HG03442 (cell line): ENCODE measurements around the gene SPOCK1.

Experiments
- ATAC-seq: cut with Tn5 transposase; IDR thresholded peaks from one replicate; pipeline ENCODE4 v1.9.1; 2021; ENCODE audit warnings: mild to moderate bottlenecking, moderate library complexity; ENCODE audit not compliant: unreplicated experiment

SPOCK1 gene

DNA sequence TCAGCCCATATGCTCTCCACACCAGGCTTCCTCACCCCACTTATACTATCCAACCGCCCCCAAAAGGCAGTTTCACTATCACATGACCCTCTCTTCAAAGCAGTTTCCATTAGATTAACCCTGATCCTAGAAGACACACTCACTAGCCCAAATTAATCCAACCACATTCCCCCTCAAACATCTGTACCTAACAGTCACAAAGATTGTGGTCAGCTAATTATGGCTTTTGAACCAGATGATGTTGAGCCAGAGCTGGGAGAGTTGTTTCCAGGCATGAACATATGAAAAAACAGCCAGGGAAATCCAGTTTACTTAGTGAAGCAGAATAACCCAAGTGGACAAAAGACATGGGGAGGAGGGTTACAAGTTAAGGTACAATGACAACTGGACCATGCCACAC lies 131.2 kb downstream of the SPOCK1 start:
- ATAC-seq = no peak

DNA sequence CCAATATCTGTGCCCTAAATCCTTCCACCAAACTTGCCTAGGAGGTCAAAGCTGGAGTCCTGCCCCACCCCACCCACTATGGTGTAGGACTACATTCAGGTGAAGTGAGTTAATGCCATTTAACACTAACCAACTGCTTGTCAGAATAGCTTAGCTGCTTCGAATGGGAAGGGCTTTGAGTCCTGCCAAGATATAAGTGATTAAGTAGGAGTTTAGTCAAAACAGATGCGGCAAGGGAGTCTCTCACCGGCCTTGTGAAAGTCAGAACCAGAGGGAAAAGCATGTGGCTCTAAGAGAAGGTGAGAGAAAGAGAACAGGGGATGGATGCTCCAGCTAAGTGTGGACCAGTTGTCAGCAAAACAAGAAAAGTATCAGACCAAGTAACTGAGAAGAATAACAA lies 132.6 kb downstream of the SPOCK1 start:
- ATAC-seq = no peak

DNA sequence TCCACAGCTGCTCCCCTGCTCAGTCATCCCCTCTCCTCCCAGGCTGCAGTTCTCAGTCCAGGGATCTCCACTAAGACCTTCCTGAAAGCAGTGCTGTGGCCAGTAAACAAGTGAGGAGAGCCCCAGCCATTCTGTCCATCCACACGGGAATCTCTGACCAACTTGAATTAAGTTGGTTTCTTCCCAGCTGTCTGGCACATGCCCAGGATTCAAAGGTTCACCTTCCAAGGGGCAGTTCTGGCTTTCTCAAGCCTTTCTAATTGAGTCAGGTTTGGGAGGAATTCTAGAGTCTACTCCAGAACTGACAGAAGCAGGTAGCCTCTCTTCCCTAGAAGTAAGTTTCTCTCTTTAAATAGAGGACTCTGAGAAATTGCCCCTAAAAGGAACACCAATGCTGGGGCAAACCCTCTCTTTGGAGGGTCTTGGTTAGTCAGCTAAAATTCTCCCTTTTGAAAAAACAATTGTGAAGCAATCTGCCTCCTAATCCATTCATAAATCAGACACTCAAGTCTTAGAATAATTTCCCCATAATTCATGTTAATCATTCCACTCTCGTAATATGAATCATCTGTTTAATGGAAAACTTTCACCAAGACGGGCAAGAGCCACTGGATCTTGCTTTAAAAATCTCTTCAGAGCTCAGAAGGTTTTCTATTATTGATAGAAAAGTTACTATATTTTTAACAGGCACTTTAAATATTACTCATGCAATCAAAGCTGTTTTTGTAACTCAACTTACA lies 133.8 kb downstream of the SPOCK1 start:
- no peak for ATAC-seq

DNA sequence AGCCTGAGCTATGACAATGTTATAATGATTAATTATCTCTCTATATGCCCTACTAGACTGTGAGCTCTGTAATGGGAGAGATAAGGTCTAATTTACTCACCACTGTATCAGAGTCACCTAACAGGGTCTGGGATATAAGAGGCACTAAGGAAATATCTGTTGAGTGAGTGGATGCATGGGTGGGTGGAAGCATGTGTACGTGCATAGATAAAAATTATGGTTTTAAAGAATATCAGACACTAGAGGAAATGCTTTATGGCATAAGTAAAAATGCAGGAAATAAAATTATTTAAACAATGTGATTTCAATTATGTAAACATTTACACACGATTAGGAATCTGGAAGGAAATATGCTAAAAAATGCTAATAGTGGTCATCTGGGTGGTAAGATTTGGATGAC lies 137.8 kb downstream of the SPOCK1 start:
- no peak for ATAC-seq

DNA sequence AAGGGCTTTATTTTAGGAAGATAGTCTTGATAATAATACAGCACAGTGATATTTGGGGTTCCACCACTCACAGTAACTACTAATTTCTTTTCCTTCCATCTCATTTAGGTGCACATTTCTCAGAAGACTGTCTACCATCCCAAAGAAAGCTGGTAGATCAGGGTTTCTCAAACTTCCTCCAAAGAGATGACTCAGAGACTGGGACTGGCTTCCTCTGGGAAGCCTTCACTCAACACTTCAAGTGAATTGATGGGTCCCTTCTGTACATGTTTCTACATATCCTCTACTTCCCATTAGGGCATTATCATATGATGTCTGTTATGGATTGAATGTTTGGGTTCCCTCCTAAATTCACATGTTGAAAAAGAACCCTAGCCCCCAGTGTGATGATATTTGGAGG lies 138.5 kb downstream of the SPOCK1 start:
- no peak for ATAC-seq

DNA sequence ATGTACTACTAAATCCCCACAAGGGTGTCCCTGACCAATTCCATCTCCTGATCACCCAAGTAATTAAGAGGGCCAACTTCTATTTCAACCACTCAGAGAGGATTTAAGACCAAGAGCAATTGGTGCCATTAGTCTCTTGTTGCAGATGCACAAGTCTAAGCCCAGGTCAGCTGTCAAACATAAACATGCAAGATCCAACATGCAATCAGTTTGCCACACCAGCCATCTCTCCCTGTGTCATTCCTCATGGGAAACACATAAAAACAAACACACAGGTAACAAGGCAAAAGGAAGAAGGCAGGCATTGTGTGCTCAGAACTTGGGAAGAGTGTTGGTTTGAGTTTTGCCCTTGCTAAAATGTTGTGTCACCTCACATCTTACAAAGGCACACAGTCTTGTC lies 139.2 kb downstream of the SPOCK1 start:
- ATAC-seq = no peak

DNA sequence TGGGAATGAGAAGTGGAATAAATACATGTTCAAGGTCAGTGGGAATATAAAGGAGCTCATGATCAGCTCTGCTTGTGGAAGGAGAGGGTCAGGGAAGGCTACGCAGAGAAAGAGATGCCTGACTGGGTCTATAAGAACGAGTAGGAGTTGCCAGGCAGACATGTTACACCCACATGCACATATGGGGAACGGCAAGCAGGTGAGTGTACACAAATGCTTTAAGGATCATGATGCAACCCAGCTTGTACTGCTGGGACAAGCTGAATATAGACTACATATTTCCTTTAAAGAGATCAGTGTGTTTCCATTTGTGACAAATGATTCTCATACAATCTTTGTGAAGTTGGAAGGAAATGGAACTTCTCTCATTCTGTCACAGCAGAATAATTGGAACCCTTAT lies 141.7 kb downstream of the SPOCK1 start:
- no peak for ATAC-seq

DNA sequence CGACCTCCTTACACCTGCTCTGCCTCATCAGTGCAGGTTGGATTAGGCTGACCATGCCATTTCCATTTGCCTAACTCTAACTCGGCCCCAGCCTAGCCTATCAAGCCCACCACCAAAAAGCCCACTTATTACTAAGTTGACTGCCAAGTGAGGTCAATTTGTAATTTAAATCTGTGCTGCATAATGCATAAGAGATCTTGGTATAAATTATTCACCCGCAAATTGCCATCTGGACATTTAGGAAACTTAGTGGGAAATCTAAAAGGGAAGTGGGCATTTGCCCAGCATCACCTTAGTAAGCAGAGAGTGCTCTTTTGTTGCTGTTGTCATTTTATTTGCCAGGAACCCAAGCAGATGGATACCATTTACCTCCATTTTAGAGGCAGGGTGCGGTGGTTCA lies 143.0 kb downstream of the SPOCK1 start:
- ATAC-seq = no peak

DNA sequence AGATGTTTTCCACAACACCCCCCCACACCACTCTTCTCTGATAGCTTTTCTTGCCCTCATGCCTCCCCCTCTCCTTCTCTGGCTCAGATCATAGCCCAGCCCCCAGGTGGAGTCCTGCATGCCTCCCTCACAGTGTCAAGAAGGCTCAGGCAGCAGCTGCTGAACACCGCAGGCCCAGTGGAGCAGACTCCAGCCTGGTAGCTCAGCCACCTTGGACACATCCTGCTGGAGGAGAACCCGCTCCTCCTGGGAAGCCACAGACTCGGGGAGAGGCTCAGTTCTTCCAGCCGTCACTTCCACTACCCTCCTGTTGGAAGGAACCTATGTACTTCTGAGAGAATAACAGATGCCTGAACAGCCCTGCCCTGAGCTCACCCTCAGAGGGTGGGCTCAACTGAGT lies 143.4 kb downstream of the SPOCK1 start:
- no peak for ATAC-seq

DNA sequence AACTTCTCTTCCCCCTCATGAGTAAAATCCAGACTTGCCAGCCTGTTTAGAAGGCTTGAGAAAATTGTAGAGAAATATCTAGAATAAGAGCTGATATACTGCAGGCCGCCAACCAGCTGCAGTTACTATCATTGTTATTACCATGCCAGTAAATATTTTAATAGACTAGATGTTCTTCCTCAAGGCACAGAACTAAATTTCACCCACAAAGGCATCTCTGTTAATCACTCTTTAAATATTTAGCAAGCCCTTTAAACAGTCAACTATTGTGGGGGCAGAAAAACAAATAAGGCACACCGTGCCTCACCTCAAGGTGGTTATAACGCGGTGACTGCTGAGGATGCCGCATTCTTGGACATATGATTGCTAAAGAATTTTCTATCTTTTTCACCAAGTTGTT lies 147.0 kb downstream of the SPOCK1 start:
- no peak for ATAC-seq

DNA sequence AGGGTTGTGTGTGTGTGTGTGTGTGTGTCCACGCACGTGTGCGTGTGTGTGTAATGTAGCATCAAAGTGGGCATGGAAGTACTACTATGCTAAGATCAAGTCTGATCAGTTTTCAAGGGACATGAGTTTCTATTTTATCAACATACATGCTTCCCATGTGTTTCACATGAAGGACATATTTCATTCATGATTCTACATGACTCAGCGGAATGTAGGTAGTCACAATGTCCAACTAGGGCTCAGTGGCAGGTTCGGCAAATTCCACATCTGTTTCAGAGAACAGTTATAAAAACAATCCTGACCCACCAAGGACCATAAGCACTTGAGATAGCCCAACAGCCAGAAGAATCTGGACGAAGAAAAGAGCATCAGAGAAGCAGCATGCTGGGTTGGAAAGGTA lies 148.3 kb downstream of the SPOCK1 start:
- ATAC-seq = no peak

DNA sequence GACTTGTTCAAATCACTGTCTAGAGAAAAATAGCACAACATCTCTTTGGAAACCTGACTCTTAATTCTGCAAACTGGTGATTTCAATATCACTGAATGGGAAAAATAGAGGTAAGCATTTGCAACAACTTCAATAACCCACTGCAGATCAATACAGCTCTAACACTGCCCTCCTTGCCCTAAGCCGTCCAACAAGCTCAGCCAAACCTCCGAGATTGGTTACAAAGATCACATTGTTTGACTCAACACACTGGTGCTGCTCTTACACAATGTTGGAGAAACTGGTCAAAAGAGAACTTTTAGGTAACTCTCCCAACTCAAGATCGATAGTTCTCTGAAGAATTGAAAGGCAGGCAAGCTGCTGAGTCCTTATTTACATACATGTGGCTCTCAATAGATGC lies 150.4 kb downstream of the SPOCK1 start:
- ATAC-seq = no peak

DNA sequence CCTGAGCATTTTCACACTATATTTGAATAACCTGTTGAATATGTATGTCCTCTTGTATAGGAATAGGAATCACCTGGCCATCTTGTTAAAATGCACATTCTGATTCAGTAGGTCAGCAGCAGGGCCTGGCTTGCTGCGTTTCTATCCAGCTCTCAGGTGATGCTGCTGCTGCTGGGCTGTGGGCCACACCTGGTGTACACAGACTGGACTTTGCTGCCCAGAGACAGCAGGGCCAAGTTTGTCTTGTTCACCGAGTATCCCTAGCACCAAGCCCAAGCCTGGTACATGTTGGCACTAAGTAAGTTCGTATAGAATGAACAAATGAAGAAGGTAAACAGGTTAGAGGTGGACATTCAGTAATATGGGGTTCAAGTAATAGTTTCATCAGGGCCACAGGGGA lies 151.3 kb downstream of the SPOCK1 start:
- ATAC-seq = no peak

DNA sequence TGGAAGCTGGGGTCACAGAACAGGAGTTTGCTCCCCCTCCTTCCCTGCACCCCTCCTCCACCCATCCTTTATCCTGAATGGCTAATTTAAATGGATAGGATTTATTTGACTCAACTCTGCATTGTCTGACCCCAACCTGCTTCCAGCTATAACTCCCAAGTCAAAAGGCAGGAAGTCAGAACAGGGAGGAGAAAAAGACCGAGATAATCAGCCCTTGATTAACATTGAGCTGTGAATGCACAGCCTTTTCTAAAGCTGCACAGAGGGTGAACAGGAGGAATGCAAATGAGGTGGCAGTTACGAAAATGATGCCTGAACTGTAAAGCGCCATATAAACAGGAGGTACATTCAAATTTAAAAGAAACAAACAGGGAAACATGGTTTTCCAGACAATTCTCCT lies 152.8 kb downstream of the SPOCK1 start:
- no peak for ATAC-seq

DNA sequence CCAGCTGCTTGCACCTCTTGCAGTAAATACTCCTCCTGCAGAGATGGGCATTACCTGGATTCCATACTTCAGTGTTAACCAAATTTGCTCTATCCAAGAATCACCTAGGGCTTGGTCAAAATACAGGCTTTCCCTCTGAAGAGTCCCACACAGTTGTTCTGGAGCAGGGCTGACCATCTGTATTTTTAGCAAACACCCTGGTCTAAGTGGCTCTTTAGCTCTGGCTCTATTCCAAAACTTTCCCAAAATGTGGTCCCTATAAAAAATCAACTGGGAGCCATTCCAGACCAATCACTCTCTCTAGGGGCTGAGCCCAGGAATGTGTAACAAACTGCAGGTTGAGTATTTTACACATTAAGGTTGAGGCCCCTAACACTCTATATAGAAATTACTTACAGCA lies 153.7 kb downstream of the SPOCK1 start:
- ATAC-seq = no peak

DNA sequence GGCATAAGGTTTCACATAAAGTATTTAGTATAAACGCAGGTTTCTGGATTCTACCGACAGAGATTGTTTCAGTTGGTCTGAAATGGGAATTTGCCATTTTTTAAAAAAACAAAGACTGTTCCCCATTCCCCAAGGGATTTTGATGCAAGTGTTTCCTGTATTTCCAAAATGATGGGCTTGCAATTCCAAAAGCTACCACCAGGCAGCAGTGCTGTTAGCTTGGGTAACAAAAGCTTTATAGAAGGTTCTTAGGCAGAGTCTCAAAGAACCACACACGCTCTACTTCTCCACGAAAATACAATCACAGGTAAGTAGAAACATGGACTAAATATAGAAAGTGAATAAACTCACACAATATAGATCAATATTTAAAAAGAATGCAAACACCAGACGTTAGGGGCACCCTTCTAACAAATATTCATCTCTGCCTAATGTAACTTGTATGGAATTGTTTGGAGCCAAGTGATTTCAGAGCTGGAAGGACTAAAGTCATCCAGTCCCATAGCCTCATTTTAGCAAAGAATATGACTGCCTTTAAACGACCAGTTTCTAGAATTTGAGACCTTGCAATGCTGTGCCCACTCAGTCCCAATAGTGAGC lies 154.3 kb downstream of the SPOCK1 start:
- no peak for ATAC-seq

DNA sequence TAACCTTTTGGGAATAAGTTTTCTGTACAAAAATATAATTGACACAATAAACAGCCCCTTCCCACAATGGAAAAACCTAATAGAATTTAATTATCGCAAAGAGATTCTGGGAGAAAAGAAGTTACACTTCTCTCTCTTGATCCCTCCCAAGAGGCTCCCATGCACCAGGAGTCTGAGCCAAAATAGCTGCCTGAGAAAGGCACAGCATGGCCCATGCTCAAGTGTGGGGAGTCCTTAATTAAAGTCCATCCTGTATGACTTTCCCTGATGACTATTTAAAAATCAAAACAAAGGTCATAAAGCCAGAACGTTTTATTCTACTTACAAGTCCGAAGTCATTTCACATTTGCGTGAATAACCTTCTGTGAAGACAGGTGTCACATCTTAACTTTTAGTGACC lies 155.1 kb downstream of the SPOCK1 start:
- no peak for ATAC-seq

DNA sequence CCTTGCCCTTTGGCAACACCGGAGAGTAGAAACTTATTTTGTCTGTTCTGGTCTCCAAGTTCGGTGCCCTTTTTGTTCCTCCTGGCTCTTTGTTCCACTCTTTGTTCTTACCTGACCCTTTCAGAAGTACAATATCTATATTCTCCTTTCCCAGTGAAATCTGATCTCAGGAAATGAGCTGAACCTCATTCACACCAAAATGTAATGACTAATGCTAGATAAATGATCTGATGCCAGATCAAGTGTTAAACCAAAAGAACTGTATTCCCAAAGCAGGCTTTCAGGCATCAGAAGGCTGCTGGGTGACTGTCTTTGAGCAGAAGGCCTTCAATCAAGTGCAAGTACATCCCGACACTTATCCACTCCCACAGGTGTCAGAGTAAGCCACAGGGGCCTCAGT lies 156.4 kb downstream of the SPOCK1 start:
- ATAC-seq = no peak

DNA sequence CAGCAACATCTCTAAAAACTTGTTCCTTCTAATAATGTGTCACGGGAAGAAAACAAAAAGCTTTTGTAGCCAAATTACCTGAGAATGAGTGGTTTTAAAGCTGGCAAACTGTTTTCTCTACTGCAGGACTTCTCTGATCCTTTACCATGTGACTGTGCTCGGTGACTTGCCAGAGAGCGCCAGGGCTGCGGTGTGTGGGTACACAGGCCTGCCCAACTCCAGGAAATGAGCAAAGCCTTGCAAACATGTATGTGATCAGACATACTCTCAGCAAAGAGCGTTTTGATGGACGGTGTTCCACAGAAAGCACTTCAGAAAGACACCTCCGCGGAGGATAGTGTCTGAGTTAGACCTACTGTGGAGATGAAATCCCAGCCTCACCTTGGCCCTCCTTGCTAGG lies 157.3 kb downstream of the SPOCK1 start:
- ATAC-seq = no peak

DNA sequence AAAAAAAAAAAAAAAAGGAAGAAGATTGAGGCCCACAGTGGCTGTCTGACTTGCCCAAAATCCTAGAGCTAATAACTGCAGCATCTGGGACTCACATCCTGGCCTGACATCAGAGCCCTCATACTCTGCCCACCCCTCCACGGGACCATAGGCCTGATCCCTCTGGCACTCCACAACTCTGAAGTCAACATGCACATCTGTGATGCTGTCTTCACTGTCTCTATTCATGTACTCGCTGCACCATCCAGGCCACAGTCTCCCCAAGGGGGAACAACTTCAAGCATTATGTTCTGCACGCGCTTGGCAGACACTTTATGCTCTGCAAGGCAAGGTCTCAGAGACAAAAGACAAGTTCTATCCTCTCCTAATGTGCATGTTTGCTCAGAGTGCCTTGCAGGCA lies 158.2 kb downstream of the SPOCK1 start:
- ATAC-seq = no peak

DNA sequence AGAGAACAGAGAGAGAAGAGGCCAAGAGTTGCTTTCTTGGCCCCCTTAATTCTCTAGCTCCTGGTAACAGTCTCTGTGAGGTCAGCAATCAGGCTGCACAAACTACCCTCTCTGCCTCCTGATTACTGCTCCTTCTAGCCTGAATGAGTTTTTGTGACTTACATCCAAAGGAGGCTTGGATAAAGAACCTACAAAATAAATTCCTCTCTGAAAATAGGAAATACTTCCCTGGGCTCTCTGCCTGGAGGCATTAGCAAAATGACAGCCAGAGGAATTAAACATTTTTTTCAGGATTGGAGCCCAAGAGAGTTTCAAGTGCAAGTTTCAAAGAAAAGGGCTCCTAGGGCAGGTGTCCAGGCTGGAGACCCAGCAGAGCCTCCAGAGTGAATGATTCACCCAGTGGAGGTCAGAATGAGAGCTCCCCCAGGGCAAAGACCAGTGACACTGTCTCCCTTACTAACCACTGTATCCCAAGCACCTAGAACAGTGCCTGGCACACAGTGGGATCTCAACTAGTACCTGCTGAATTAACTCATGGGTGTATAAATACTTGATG lies 162.5 kb downstream of the SPOCK1 start:
- no peak for ATAC-seq

DNA sequence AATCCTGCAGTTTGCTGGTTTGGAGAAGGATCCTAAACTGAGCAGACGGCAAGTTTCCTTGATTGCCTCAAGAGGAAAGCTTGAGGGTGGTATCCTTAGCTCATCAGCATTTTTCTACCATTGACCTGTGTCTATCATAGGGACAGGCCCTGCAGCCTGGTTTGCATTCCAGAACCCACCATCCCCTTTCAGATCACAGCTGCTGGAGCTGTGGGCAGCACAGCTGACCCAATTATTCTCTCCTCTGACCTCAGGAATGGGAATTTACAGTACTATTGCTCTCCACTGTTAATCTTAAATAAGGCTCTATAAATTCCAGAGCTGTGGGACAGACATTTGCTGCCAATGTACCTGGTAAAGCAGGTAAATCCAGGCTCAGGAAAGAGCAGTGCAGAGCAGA lies 163.0 kb downstream of the SPOCK1 start:
- no peak for ATAC-seq

DNA sequence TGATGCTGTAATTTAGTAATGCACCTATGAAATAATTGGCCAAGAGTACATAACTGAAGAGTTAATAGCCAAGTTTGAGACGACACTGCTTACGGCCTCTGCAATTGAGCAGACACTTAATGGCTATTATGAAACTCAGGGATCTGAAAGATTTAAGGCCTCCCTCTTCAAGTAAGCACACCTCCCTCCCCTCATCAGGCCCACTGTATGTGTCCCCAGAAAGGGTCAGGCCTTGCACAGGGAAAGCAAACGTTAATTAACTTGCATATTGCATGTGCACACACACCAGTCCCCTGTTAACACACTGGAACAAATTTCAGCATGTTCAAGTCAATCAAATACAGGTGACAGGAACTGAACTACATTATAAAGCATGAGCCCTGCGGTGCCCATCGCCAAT lies 163.6 kb downstream of the SPOCK1 start:
- ATAC-seq = no peak
